Measurements from ENCODE around the gene FIP1L1.

FIP1L1 gene

DNA sequence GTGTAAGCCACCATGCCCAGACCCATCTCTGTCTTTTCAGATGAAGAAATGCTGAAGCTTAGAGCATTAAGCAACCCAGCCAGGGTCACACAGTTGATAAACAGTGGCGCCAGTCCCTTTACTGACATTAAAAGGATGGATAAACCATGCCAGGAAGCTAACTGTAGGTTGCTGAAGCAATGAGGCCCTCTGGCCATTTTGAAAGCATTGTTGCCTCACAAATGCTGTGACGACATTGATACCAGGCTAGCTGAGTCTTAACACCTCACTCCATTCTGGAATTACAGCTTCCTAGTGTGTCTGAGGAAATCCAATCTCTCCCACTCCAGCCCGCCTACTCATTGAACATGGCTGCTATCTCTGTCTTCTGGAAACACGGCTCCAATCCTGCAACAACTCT is 124.1 kb downstream of the FIP1L1 start:
- no peak for DNase-seq

DNA sequence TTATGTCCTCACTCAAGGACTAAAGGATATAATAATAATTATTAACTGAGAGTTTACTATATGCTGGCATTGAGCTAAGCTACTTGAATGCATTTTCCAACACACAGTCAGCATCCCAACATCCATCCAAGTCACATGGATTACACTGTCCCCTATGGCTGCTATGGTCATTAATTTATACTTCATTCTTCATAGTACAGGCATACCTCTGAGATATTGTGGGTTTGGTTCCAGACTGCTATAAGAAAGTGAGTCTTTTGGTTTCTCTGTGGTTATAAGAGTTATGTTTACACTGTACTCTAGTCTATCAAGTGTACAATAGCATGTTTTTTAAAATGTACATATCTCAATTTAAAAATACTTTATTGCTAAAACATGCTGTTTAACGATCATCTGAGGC is 124.7 kb downstream of the FIP1L1 start:
- DNase-seq = no peak

DNA sequence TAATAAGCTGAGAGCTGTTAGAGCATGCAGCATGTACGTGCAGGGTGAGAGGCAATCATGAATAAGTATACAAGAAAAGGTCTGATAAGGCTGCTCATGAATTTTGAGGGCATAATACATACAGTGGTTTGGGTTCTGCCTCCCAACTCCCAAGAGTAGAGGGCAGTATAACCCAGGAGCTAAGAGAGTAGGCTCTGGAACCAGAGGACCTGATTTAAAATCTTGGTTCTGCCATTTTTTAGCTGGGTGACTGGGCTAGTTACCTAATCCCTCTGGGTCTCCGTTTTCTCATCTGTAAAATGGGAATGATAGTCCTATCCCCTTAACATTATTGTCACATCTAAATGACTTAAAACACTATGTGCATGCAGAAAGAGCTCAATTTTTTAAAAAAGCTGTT is 128.5 kb downstream of the FIP1L1 start:
- DNase-seq = no peak

DNA sequence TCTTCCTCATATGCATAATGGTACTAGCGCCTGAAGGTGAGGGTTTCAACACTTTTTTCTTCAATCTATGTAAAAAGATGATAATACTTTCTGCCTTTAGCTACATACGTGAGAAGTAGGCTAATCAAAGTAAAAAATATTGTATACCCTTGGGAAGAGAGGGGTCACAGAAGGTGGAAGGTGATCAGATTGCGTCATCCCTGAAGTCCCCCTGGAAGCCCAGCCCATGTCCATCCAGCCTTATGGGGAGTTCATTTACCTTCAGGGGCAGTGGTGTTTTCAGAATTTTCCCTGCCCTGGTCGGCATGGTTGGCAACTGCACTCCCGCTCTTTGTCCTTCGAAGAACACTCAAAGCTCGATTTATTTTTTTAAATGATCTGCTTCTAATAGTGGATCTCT is 129.6 kb downstream of the FIP1L1 start:
- DNase-seq = no peak

DNA sequence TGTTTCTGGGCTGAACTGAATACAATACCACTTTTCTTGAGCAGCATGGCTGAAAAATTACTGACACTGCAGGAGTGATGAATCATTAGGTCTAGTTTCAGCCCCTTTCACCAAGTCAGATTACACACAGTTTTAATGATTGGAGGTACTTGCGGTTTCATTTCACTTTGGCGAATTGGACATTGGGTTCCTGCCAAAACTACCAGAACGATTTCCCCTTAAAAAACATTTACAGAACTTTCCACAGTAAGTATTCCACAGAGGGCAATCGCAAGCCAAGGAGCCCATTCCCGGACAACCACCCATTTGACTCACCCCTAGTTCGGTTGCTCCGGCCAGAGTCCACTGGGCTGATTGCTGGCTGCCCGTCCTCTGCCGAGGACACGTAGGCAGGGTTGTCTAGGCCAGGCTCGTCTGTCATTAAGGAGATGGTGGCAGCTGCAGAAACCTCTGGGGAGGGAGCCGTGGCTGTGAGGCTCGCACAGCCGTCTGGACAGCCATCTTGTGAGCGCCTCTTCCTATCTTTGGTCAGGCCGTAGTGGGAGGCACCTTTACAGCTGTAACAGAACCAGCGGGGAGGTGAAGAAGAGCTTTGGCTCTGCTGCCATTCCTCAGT is 130.3 kb downstream of the FIP1L1 start:
- peak; percentile 59 for DNase-seq

DNA sequence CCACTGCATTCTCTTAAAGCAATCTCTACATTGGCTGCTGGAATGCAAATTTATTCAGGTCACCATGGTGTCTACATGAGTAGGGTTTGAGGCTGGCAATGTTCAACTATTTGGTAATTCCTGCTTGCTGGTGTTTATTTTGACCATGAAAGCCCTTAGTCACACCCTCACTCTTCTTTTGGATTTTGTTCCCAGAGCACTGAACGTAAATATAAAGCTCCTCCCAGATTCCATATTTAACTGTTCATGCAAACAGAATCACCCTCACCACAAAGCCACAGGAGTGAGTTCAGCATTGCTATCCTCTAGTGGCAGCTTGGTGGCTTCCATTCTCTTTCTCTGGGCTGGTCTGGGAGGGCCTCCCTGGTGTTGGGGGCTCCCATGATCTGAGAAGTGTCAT is 131.0 kb downstream of the FIP1L1 start:
- peak; percentile 89 for DNase-seq

DNA sequence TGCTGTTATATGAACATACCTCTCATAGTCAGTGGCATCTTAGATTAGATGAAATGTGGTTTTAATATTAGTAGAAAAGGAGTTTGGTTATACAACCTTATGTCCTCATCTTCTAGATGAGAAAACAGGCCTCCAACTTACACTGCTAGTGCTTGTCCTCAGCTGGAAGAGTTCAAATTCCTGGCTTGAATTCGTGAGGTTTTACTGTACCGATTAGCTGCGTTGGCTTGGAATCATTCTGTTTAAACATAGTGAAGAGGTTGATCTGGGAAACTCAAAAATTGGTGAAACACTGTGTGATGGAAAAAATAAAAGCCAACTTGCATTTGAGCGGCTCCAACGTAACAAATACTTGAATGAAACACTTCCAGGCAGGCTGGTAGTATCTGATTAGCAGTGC is 132.9 kb downstream of the FIP1L1 start:
- DNase-seq = no peak

Measured in fibroblast of skin of back (primary cell).